Caco-2 (cell line): ENCODE data around the gene SRXN1. TPM values are rescaled to one million over a fixed set of nuclear protein-coding genes. Genes with fewer than 3 reads are reported as not detected.

Experiments
- BruUV-seq: library from RNA; stranded (reverse); fragments of 400-500 nt; replicated peaks from 2 replicates; lab custom pipeline; 2021; lab: Mats Ljungman, UMichigan
- CTCF ChIA-PET: fragments of 300-600 bp; sonication (Branson Sonifier 250); formaldehyde crosslinking; loops from one replicate; lab custom pipeline; 2022; ENCODE audit warnings: antibody characterized with exemption; lab: Charles Lee
- POLR2A ChIA-PET: fragments of 300-600 bp; sonication (Branson Sonifier 250); formaldehyde crosslinking; loops from one replicate; lab custom pipeline; 2022; ENCODE audit warnings: antibody characterized with exemption; lab: Charles Lee
- DNase-seq, 2 experiments: peaks; one replicate each; pipeline versions ENCODE4 v3.0.0 to v3.0.0-alpha.2; 2020 to 2022
- H3K27me3 ChIP-seq: replicated peaks from 2 replicates; pipeline ENCODE4 v1.6.0; 2011; ENCODE audit warnings: low read length; ENCODE audit not compliant: control insufficient read depth, insufficient read depth
- H3K36me3 ChIP-seq: 2 replicates; pipeline ENCODE4 v1.5.1; 2011; ENCODE audit warnings: low read length; ENCODE audit not compliant: control insufficient read depth, insufficient read depth
- H3K4me1 ChIP-seq: fragments of 250-450 bp; sonication (Bioruptor Pico); 2 replicates; pipeline ENCODE4 v1.5.1; 2020; ENCODE audit warnings: mild to moderate bottlenecking
- H3K4me3 ChIP-seq: 2 replicates; pipeline ENCODE4 v1.5.1; 2011; ENCODE audit warnings: low read depth, mild to moderate bottlenecking, control low read depth, low read length
- H3K9me3 ChIP-seq: fragments of 250-450 bp; sonication (Bioruptor Pico); 2 replicates; pipeline ENCODE4 v1.5.1; 2020; ENCODE audit warnings: mild to moderate bottlenecking, moderate library complexity
- H3K27ac Mint-ChIP-seq: one replicate; pipeline ENCODE4 v1.8.0; 2022; ENCODE audit warnings: mixed read lengths; ENCODE audit not compliant: unreplicated experiment
- H3K27me3 Mint-ChIP-seq: one replicate; pipeline ENCODE4 v1.8.0; 2022; ENCODE audit warnings: mixed read lengths; ENCODE audit not compliant: insufficient read depth, unreplicated experiment
- H3K36me3 Mint-ChIP-seq: one replicate; pipeline ENCODE4 v1.8.0; 2022; ENCODE audit warnings: mild to moderate bottlenecking, mixed read lengths; ENCODE audit not compliant: insufficient read depth, unreplicated experiment
- H3K4me1 Mint-ChIP-seq: one replicate; pipeline ENCODE4 v1.8.0; 2022; ENCODE audit warnings: low read depth, mixed read lengths; ENCODE audit not compliant: unreplicated experiment
- H3K4me3 Mint-ChIP-seq: one replicate; pipeline ENCODE4 v1.8.0; 2022; ENCODE audit warnings: mild to moderate bottlenecking, moderate library complexity, mixed read lengths; ENCODE audit not compliant: unreplicated experiment
- H3K9me3 Mint-ChIP-seq: one replicate; pipeline ENCODE4 v1.8.0; 2022; ENCODE audit warnings: mixed read lengths; ENCODE audit not compliant: unreplicated experiment
- intact Hi-C: fragments of 100-400 bp; cut with micrococcal nuclease; formaldehyde crosslinking; loops from one replicate; pipeline ENCODE4 v1.10.0; 2022; ENCODE audit not compliant: unreplicated experiment
- total RNA-seq: library from RNA; stranded (reverse); gene quantifications from 2 replicates; pipeline ENCODE4 v1.2.3, GENCODE V29; 2022
- TF ChIP-seq, protein P1 (sequence below), 2 experiments: fragments of 200-600 bp in 1 of 2; IDR thresholded peaks; 1 replicate in 1 of 2; 2 replicates in 1 of 2; pipeline versions ENCODE4 v1.5.1 to v1.8.0; 2011 to 2022; ENCODE audit warnings: antibody characterized with exemption in 1 of 2, control low read depth in 1 of 2, inconsistent platforms in 1 of 2, low read depth in 1 of 2, low read length in 1 of 2, mild to moderate bottlenecking in 1 of 2, moderate library complexity in 1 of 2; ENCODE audit not compliant: insufficient read depth in 1 of 2, severe bottlenecking in 1 of 2, unreplicated experiment in 1 of 2

The SRXN1 gene
- total RNA-seq, 1 experiment from 2014 or later = 33.7 TPM

DNA sequence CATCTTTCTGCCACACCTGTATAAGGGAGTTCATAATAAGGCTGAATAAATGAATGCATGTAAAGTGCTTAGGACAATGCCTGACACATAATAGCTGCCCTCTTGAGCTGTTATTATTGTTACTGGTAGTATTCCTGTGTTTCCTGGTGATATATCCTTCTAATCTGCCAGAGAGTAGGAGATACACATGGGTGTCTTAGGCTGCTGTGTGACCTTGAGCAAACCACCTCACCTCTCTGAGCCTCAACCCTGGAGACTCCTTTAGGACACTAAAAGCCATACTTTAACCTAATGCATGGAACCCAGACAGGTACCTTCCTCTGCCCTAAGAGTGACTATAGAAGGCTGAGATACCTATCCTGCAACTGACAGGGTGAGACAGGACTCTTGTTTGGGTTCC, 15.1 kb upstream of the SRXN1 start:
- Histone ChIP-seq H3K4me3 (no peak overlapping the region), H3K9me3 (no peaks in the 10 kb centered on the region), H3K27me3 (no peaks in the 10 kb centered on the region), H3K36me3 (no peaks in the 10 kb centered on the region), H3K4me1 (no peaks in the 10 kb centered on the region)
- H3K36me3 Mint-ChIP-seq = no peaks in the 10 kb centered on the region
- ChIA-PET POLR2A (no interaction called here), CTCF (no interaction called here)
- H3K9me3 Mint-ChIP-seq = no peaks in the 10 kb centered on the region
- H3K4me1 Mint-ChIP-seq = no peaks in the 10 kb centered on the region
- intact Hi-C loops = loop anchor here (5.0 kb wide), 1 partner anchor 59 kb away; no protein-coding TSS in a partner anchor
- BruUV-seq = no TSS peak
- TF ChIP-seq, protein P1, sequence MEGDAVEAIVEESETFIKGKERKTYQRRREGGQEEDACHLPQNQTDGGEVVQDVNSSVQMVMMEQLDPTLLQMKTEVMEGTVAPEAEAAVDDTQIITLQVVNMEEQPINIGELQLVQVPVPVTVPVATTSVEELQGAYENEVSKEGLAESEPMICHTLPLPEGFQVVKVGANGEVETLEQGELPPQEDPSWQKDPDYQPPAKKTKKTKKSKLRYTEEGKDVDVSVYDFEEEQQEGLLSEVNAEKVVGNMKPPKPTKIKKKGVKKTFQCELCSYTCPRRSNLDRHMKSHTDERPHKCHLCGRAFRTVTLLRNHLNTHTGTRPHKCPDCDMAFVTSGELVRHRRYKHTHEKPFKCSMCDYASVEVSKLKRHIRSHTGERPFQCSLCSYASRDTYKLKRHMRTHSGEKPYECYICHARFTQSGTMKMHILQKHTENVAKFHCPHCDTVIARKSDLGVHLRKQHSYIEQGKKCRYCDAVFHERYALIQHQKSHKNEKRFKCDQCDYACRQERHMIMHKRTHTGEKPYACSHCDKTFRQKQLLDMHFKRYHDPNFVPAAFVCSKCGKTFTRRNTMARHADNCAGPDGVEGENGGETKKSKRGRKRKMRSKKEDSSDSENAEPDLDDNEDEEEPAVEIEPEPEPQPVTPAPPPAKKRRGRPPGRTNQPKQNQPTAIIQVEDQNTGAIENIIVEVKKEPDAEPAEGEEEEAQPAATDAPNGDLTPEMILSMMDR (IDR thresholded peaks at IDR 0.05; ENCODE audit: insufficient read depth in 1 of 2, low read depth in 1 of 2, low read length in 1 of 2, severe bottlenecking in 1 of 2, unreplicated experiment in 1 of 2) = no peak
- peaks cover 12% of the 10 kb centered on the region for H3K27me3 Mint-ChIP-seq
- DNase-seq = no peak
- no peak overlapping the region for H3K27ac Mint-ChIP-seq
- no peak overlapping the region for H3K4me3 Mint-ChIP-seq

- BruUV-seq = no TSS peak
- Histone ChIP-seq H3K4me3 (no peak overlapping the region), H3K36me3 (no peaks in the 10 kb centered on the region), H3K4me1 (no peaks in the 10 kb centered on the region), H3K9me3 (no peaks in the 10 kb centered on the region), H3K27me3 (no peaks in the 10 kb centered on the region)
- no peaks in the 10 kb centered on the region for H3K4me1 Mint-ChIP-seq
- TF ChIP-seq, protein P1 (IDR thresholded peaks at IDR 0.05; ENCODE audit: insufficient read depth in 1 of 2, low read depth in 1 of 2, low read length in 1 of 2, severe bottlenecking in 1 of 2, unreplicated experiment in 1 of 2) = peak; percentile 67 to 85
- CTCF ChIA-PET = interaction anchor here (0.6 to 1.4 kb wide), 6 partner anchors 8 to 226 kb away, joined by 3 to 10 read pairs (median 3); partner anchors contain the start of gene SCRT2
- H3K9me3 Mint-ChIP-seq = no peaks in the 10 kb centered on the region
- DNase-seq = peak in 1 of 2 experiments; percentile 60
- no peaks in the 10 kb centered on the region for H3K36me3 Mint-ChIP-seq
- H3K27me3 Mint-ChIP-seq = peaks cover 17% of the 10 kb centered on the region
- POLR2A ChIA-PET = interaction anchor here (0.5 kb wide), 1 partner anchor 16 kb away, joined by 3 read pairs; no protein-coding TSS in a partner anchor
- no peak overlapping the region for H3K4me3 Mint-ChIP-seq
- intact Hi-C loops = loop anchor here (1.0 to 5.0 kb wide), 3 partner anchors 14 to 106 kb away; partner anchors contain the start of gene SRXN1
- H3K27ac Mint-ChIP-seq = no peak overlapping the region
These were observed 14.5 kb upstream of the SRXN1 start for GRCh38 chr20:667351-668034.

GRCh38 chr20:666877-667276, 13.9 kb upstream of the SRXN1 start:
- H3K27me3 Mint-ChIP-seq = peaks cover 17% of the 10 kb centered on the region
- POLR2A ChIA-PET = interaction anchor here (0.5 kb wide), 1 partner anchor 15 kb away, joined by 3 read pairs; no protein-coding TSS in a partner anchor
- intact Hi-C loops = loop anchor here (1.0 to 5.0 kb wide), 3 partner anchors 14 to 106 kb away; partner anchors contain the start of gene SRXN1

More at GRCh38 chr20:666877-667276, 13.9 kb upstream of the SRXN1 start:
- H3K4me1 Mint-ChIP-seq = no peaks in the 10 kb centered on the region
- Histone ChIP-seq H3K36me3 (no peaks in the 10 kb centered on the region), H3K4me3 (no peak overlapping the region), H3K4me1 (no peaks in the 10 kb centered on the region), H3K27me3 (no peaks in the 10 kb centered on the region), H3K9me3 (no peaks in the 10 kb centered on the region)
- H3K27ac Mint-ChIP-seq = no peak overlapping the region
- DNase-seq = no peak
- BruUV-seq = no TSS peak
- CTCF ChIA-PET = interaction anchor here (0.6 to 1.4 kb wide), 6 partner anchors 9 to 226 kb away, joined by 3 to 10 read pairs (median 3); partner anchors contain the start of gene SCRT2
- H3K4me3 Mint-ChIP-seq = no peak overlapping the region
- no peaks in the 10 kb centered on the region for H3K36me3 Mint-ChIP-seq
- TF ChIP-seq, protein P1 (IDR thresholded peaks at IDR 0.05; ENCODE audit: insufficient read depth in 1 of 2, low read depth in 1 of 2, low read length in 1 of 2, severe bottlenecking in 1 of 2, unreplicated experiment in 1 of 2) = no peak
- no peaks in the 10 kb centered on the region for H3K9me3 Mint-ChIP-seq
